CD4-positive, alpha-beta T cell treated with Interleukin-12 subunit alpha and Interleukin-12 subunit beta, for 1 hour (primary cell): ENCODE measurements around the gene DGUOK.
"Not testable (repeated sequence)": the region's sequence is repeated elsewhere in the genome, so short reads cannot be mapped to it uniquely, and the experiment has no call there.

Experiments
- DNase-seq: peaks from one replicate; pipeline ENCODE4 v3.0.0-alpha.2; 2020

Gene DGUOK

GRCh38 chr2:73901143-73901542 is 25.5 kb upstream of the DGUOK start:
- no peak for DNase-seq

GRCh38 chr2:73902284-73902683 is 24.4 kb upstream of the DGUOK start:
- DNase-seq: no peak

- no peak for DNase-seq
These were observed 23.4 kb upstream of the DGUOK start for GRCh38 chr2:73903313-73903712.

GRCh38 chr2:73903949-73904613 is 22.6 kb upstream of the DGUOK start:
- not testable (repeated sequence) for DNase-seq

- no peak for DNase-seq
These were observed 21.7 kb upstream of the DGUOK start for GRCh38 chr2:73904952-73905351.

GRCh38 chr2:73906847-73907505 is 19.7 kb upstream of the DGUOK start:
- DNase-seq: no peak

- peak; percentile 67 for DNase-seq
These were observed 18.7 kb upstream of the DGUOK start for GRCh38 chr2:73907840-73908452.

GRCh38 chr2:73908689-73909652 is 17.7 kb upstream of the DGUOK start:
- no peak for DNase-seq

GRCh38 chr2:73910873-73911547 is 15.7 kb upstream of the DGUOK start:
- DNase-seq: no peak

GRCh38 chr2:73911548-73912208 is 15.0 kb upstream of the DGUOK start:
- no peak for DNase-seq

- no peak for DNase-seq
These were observed 13.1 kb upstream of the DGUOK start for GRCh38 chr2:73913414-73914054.

- DNase-seq: no peak
These were observed 12.0 kb upstream of the DGUOK start for GRCh38 chr2:73914667-73915066.

- DNase-seq: no peak
These were observed 11.2 kb upstream of the DGUOK start for GRCh38 chr2:73915437-73915993.

- DNase-seq: no peak
These were observed 10.0 kb upstream of the DGUOK start for GRCh38 chr2:73916666-73917065.

GRCh38 chr2:73917296-73917695 is 9.4 kb upstream of the DGUOK start:
- DNase-seq: no peak

- no peak for DNase-seq
These were observed 8.9 kb upstream of the DGUOK start for GRCh38 chr2:73917696-73918207.

GRCh38 chr2:73918856-73919255 is 7.8 kb upstream of the DGUOK start:
- no peak for DNase-seq

- no peak for DNase-seq
These were observed 7.0 kb upstream of the DGUOK start for GRCh38 chr2:73919596-73920228.

- peak; percentile 30 for DNase-seq
These were observed 5.8 kb upstream of the DGUOK start for GRCh38 chr2:73920577-73921545.
